ENCODE measurements around the gene SP3. TPM values are rescaled to one million over a fixed set of nuclear protein-coding genes. Genes with fewer than 3 reads are reported as not detected.

The SP3 gene
- total and polyA plus RNA-seq, 9 of the 15 experiments (the other 6 are each of a cell fraction or from before 2014, with no cell fraction given): 12.0 to 106 (median 74.9) TPM

DNA sequence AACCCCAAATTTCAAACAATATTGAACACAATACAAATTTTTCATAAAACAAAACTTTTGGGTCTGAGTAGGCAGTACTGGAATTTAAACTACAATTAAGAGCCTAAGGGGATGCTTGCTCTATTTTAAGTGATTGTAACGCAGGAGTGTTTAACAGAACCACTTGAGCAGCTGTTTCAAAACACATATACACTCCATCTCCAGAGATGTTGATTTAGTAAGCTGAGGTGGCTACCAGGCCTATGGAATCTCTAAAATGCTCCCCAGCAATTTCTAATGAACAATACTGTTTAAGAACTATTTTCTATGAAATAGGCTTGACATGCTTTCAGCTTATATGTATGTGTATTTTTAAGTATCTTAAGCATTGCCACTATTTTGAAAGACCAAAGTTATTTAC, 58.5 kb downstream of the SP3 start:
- H3K79me2 ChIP-seq (ENCODE audit: control insufficient read depth, insufficient read depth, low read length): no peaks in the 10 kb centered on the region
- DNase-seq (ENCODE audit: extremely low read depth in 1 of 4, low spot score in 3 of 4): no peak
- no peak overlapping the region for H3K4me3 ChIP-seq
- intact Hi-C loops (cut with micrococcal nuclease): no loop called here
- H3K4me2 ChIP-seq (ENCODE audit: insufficient read depth, low read length): no peak overlapping the region
- CTCF ChIA-PET (ENCODE audit: low intra/inter-chr PET ratio): no interaction called here
- H3K9me3 ChIP-seq (replicated peaks; ENCODE audit: control insufficient read depth, insufficient read depth, low read depth, low read length): no peaks in the 10 kb centered on the region
- H3K9ac ChIP-seq (ENCODE audit: insufficient read depth in 1 of 2, low read depth in 2 of 2, low read length in 2 of 2): no peak overlapping the region
- BruUV-seq (replicated peaks): no TSS peak
- no peak overlapping the region for H3K27ac ChIP-seq (ENCODE audit: extremely low read depth, low read depth, low read length)
- no peak overlapping the region for H2AFZ ChIP-seq (ENCODE audit: low read depth, low read length)
- H3K27me3 ChIP-seq (ENCODE audit: control insufficient read depth in 2 of 2, insufficient read depth in 2 of 2, low read length in 2 of 2): no peaks in the 10 kb centered on the region
- H3K4me1 ChIP-seq (replicated peaks in 1 of 2; ENCODE audit: control insufficient read depth in 2 of 2, insufficient read depth in 2 of 2, low read length in 2 of 2): no peaks in the 10 kb centered on the region
- POLR2A ChIA-PET: no interaction called here
- in situ Hi-C loops (cut with MboI): no loop called here
- H3K9me1 ChIP-seq (ENCODE audit: control insufficient read depth, insufficient read depth, low read length): no peaks in the 10 kb centered on the region
- no peaks in the 10 kb centered on the region for H4K20me1 ChIP-seq (replicated peaks; ENCODE audit: control insufficient read depth, insufficient read depth, low read length)
- FAIRE-seq: no peak
- ATAC-seq: no peak
- 100% methylated on average over 1 of the region's 1 CpG for WGBS (ENCODE audit: insufficient coverage, low coverage, missing lambda C conversion rate)
- peaks cover 63% of the 10 kb centered on the region for H3K36me3 ChIP-seq (ENCODE audit: control insufficient read depth, insufficient read depth, low read length)
- TF ChIP-seq MEIS2 (IDR thresholded peaks at IDR 0.05; ENCODE audit: partially characterized antibody) (no peak), BRD4 (IDR thresholded peaks at IDR 0.05) (no peak), NFYB (IDR thresholded peaks at IDR 0.05; ENCODE audit: extremely low read depth, insufficient read length) (no peak), BCOR (IDR thresholded peaks at IDR 0.05) (no peak), CTBP1 (IDR thresholded peaks at IDR 0.05; ENCODE audit: borderline replicate concordance) (no peak), NR0B1 (IDR thresholded peaks at IDR 0.05; ENCODE audit: partially characterized antibody) (no peak), U2AF2 (optimal IDR thresholded peaks at IDR 0.05; ENCODE audit: low read depth, low read length) (no peak), KLF16 (IDR thresholded peaks at IDR 0.05) (no peak), ETV5 (CRISPR knock-in tag; IDR thresholded peaks at IDR 0.05; ENCODE audit: low read depth) (no peak)
- TF ChIP-seq, protein P1, sequence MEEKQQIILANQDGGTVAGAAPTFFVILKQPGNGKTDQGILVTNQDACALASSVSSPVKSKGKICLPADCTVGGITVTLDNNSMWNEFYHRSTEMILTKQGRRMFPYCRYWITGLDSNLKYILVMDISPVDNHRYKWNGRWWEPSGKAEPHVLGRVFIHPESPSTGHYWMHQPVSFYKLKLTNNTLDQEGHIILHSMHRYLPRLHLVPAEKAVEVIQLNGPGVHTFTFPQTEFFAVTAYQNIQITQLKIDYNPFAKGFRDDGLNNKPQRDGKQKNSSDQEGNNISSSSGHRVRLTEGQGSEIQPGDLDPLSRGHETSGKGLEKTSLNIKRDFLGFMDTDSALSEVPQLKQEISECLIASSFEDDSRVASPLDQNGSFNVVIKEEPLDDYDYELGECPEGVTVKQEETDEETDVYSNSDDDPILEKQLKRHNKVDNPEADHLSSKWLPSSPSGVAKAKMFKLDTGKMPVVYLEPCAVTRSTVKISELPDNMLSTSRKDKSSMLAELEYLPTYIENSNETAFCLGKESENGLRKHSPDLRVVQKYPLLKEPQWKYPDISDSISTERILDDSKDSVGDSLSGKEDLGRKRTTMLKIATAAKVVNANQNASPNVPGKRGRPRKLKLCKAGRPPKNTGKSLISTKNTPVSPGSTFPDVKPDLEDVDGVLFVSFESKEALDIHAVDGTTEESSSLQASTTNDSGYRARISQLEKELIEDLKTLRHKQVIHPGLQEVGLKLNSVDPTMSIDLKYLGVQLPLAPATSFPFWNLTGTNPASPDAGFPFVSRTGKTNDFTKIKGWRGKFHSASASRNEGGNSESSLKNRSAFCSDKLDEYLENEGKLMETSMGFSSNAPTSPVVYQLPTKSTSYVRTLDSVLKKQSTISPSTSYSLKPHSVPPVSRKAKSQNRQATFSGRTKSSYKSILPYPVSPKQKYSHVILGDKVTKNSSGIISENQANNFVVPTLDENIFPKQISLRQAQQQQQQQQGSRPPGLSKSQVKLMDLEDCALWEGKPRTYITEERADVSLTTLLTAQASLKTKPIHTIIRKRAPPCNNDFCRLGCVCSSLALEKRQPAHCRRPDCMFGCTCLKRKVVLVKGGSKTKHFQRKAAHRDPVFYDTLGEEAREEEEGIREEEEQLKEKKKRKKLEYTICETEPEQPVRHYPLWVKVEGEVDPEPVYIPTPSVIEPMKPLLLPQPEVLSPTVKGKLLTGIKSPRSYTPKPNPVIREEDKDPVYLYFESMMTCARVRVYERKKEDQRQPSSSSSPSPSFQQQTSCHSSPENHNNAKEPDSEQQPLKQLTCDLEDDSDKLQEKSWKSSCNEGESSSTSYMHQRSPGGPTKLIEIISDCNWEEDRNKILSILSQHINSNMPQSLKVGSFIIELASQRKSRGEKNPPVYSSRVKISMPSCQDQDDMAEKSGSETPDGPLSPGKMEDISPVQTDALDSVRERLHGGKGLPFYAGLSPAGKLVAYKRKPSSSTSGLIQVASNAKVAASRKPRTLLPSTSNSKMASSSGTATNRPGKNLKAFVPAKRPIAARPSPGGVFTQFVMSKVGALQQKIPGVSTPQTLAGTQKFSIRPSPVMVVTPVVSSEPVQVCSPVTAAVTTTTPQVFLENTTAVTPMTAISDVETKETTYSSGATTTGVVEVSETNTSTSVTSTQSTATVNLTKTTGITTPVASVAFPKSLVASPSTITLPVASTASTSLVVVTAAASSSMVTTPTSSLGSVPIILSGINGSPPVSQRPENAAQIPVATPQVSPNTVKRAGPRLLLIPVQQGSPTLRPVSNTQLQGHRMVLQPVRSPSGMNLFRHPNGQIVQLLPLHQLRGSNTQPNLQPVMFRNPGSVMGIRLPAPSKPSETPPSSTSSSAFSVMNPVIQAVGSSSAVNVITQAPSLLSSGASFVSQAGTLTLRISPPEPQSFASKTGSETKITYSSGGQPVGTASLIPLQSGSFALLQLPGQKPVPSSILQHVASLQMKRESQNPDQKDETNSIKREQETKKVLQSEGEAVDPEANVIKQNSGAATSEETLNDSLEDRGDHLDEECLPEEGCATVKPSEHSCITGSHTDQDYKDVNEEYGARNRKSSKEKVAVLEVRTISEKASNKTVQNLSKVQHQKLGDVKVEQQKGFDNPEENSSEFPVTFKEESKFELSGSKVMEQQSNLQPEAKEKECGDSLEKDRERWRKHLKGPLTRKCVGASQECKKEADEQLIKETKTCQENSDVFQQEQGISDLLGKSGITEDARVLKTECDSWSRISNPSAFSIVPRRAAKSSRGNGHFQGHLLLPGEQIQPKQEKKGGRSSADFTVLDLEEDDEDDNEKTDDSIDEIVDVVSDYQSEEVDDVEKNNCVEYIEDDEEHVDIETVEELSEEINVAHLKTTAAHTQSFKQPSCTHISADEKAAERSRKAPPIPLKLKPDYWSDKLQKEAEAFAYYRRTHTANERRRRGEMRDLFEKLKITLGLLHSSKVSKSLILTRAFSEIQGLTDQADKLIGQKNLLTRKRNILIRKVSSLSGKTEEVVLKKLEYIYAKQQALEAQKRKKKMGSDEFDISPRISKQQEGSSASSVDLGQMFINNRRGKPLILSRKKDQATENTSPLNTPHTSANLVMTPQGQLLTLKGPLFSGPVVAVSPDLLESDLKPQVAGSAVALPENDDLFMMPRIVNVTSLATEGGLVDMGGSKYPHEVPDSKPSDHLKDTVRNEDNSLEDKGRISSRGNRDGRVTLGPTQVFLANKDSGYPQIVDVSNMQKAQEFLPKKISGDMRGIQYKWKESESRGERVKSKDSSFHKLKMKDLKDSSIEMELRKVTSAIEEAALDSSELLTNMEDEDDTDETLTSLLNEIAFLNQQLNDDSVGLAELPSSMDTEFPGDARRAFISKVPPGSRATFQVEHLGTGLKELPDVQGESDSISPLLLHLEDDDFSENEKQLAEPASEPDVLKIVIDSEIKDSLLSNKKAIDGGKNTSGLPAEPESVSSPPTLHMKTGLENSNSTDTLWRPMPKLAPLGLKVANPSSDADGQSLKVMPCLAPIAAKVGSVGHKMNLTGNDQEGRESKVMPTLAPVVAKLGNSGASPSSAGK (IDR thresholded peaks at IDR 0.05): no peak
- TF ChIP-seq, protein P2, sequence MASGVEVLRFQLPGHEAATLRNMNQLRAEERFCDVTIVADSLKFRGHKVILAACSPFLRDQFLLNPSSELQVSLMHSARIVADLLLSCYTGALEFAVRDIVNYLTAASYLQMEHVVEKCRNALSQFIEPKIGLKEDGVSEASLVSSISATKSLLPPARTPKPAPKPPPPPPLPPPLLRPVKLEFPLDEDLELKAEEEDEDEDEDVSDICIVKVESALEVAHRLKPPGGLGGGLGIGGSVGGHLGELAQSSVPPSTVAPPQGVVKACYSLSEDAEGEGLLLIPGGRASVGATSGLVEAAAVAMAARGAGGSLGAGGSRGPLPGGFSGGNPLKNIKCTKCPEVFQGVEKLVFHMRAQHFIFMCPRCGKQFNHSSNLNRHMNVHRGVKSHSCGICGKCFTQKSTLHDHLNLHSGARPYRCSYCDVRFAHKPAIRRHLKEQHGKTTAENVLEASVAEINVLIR (CRISPR knock-in tag; IDR thresholded peaks at IDR 0.05): no peak

All from K562 (cell line).